Common myeloid progenitor, CD34-positive (primary cell): ENCODE measurements around the gene ETNK1.
A peak's percentile ranks its signal among the peaks of the same experiment; 100 is the strongest.

Experiments
- CTCF ChIA-PET: fragments of 350-600 bp; sonication (Branson Sonifier 250); formaldehyde crosslinking; loops from one replicate; lab custom pipeline; 2021; ENCODE audit warnings: antibody characterized with exemption; lab: Charles Lee
- POLR2A ChIA-PET: fragments of 350-600 bp; sonication (Branson Sonifier 250); formaldehyde crosslinking; loops from one replicate; lab custom pipeline; 2021; ENCODE audit warnings: antibody characterized with exemption; lab: Charles Lee
- DNase-seq, 3 donors: peaks; one replicate each; pipeline versions ENCODE4 v3.0.0 to v3.0.0-alpha.2; 2013
- H3K27ac ChIP-seq, 2 experiments: 1 replicate in 1 of 2; 2 replicates in 1 of 2; pipeline ENCODE4 v1.7.0; 2013; ENCODE audit warnings: inconsistent platforms in 2 of 2, low read length in 2 of 2, mild to moderate bottlenecking in 2 of 2, low read depth in 1 of 2, moderate library complexity in 1 of 2; ENCODE audit not compliant: severe bottlenecking in 2 of 2, insufficient read depth in 1 of 2, poor library complexity in 1 of 2
- H3K27me3 ChIP-seq, 5 experiments: replicated peaks in 2 of 5; 1 replicate in 3 of 5; 2 replicates in 2 of 5; pipeline versions ENCODE4 v1.6.1 to v1.7.0; 2013; ENCODE audit warnings: low read length in 4 of 5, mild to moderate bottlenecking in 2 of 5, moderate library complexity in 2 of 5, inconsistent platforms in 1 of 5; ENCODE audit not compliant: insufficient read depth in 5 of 5, control insufficient read depth in 4 of 5
- H3K36me3 ChIP-seq, 4 experiments: 1 replicate in 2 of 4; 2 replicates in 2 of 4; pipeline versions ENCODE4 v1.6.1 to v1.7.0; 2013; ENCODE audit warnings: low read length in 3 of 4, control low read depth in 1 of 4, mild to moderate bottlenecking in 1 of 4; ENCODE audit not compliant: control insufficient read depth in 4 of 4, insufficient read depth in 4 of 4
- H3K4me1 ChIP-seq, 4 experiments: 1 replicate in 3 of 4; 2 replicates in 1 of 4; pipeline versions ENCODE4 v1.6.1 to v1.7.1; 2013; ENCODE audit warnings: low read length in 3 of 4, mild to moderate bottlenecking in 3 of 4, control low read depth in 1 of 4, inconsistent platforms in 1 of 4, moderate library complexity in 1 of 4; ENCODE audit not compliant: control insufficient read depth in 4 of 4, insufficient read depth in 4 of 4; ENCODE audit errors: control extremely low read depth in 1 of 4
- H3K4me3 ChIP-seq, 7 experiments: 1 replicate in 4 of 7; 2 replicates in 3 of 7; pipeline versions ENCODE4 v1.5.1 to v1.7.0; 2013; ENCODE audit warnings: mild to moderate bottlenecking in 7 of 7, low read length in 6 of 7, moderate library complexity in 6 of 7, inconsistent platforms in 2 of 7, low read depth in 2 of 7, control low read depth in 1 of 7; ENCODE audit not compliant: insufficient read depth in 4 of 7, control insufficient read depth in 1 of 7; ENCODE audit errors: extremely low read depth in 1 of 7
- H3K9me3 ChIP-seq, 5 experiments: 1 replicate in 4 of 5; 2 replicates in 1 of 5; pipeline versions ENCODE4 v1.6.1 to v1.7.1; 2013; ENCODE audit warnings: low read length in 4 of 5, mild to moderate bottlenecking in 2 of 5, inconsistent platforms in 1 of 5, low read depth in 1 of 5, moderate library complexity in 1 of 5; ENCODE audit not compliant: control insufficient read depth in 4 of 5, insufficient read depth in 2 of 5; ENCODE audit errors: control extremely low read depth in 1 of 5
- WGBS: methylation state at CpG from one replicate; pipeline ENCODE4 v1.1.5; 2013; ENCODE audit not compliant: insufficient coverage; 5-methylcytosine and 5-hydroxymethylcytosine counted together

ETNK1 gene

GRCh38 chr12:22728987-22729386 is 104.0 kb downstream of the ETNK1 start:
- DNase-seq = no peak
- WGBS = 100% methylated on average over 2 of the region's 2 CpGs
- H3K27ac ChIP-seq = no peak overlapping the region
- H3K9me3 ChIP-seq = no peaks in the 10 kb centered on the region
- no peaks in the 10 kb centered on the region for H3K27me3 ChIP-seq
- H3K4me3 ChIP-seq = no peak overlapping the region
- ChIA-PET POLR2A (no interaction called here), CTCF (no interaction called here)
- peaks cover 0 to 11% (median 3%) of the 10 kb centered on the region in 4 experiments for H3K4me1 ChIP-seq
- H3K36me3 ChIP-seq = no peaks in the 10 kb centered on the region

DNA sequence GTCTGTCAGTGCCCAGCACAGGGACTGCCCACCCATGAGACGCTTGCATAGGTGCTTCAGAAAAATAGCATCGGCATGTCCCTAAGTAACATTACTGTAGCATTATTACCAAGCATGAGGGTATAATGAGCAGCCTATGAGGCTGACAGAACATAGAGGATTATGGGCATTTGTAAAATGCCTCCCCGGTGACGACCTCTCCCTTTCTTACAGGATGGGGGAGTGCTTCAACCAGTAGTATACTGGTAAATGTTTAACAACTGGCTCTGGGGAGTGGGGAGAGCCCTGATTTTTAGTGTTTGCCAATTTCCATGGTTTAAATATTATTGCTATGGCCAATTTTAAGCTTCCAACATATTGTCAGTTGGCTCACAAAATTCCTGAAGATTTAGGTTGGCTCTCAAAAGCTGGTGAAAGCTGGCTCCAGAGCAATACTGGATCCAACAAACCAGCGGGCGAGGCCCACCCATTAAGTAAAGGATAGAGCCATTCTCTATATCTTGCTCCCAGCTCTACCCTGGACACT is 104.5 kb downstream of the ETNK1 start:
- DNase-seq = no peak
- ChIA-PET POLR2A (no interaction called here), CTCF (no interaction called here)
- no peak overlapping the region for H3K4me3 ChIP-seq
- 100% methylated on average over 4 of the region's 6 CpGs for WGBS
- H3K36me3 ChIP-seq = no peaks in the 10 kb centered on the region
- H3K9me3 ChIP-seq = no peaks in the 10 kb centered on the region
- no peaks in the 10 kb centered on the region for H3K27me3 ChIP-seq
- H3K4me1 ChIP-seq = peaks cover 0 to 11% (median 3%) of the 10 kb centered on the region in 4 experiments
- H3K27ac ChIP-seq = no peak overlapping the region

- CTCF ChIA-PET = no interaction called here
- 70% methylated on average over 3 of the region's 3 CpGs for WGBS
- peak; percentile 8 to 57 (median 56) for DNase-seq
- Histone ChIP-seq H3K36me3 (no peaks in the 10 kb centered on the region), H3K9me3 (no peaks in the 10 kb centered on the region), H3K27ac (no peak overlapping the region), H3K4me1 (peaks cover 0 to 11% (median 3%) of the 10 kb centered on the region in 4 experiments), H3K27me3 (no peaks in the 10 kb centered on the region), H3K4me3 (no peak overlapping the region)
- POLR2A ChIA-PET = interaction anchor here (0.6 kb wide), 2 partner anchors 12 to 364 kb away, joined by 3 read pairs; no protein-coding TSS in a partner anchor
Measured at GRCh38 chr12:22729957-22730443, 105.0 kb downstream of the ETNK1 start.

GRCh38 chr12:22731236-22731635 is 106.3 kb downstream of the ETNK1 start:
- Histone ChIP-seq H3K4me1 (peaks cover 0 to 11% (median 3%) of the 10 kb centered on the region in 4 experiments), H3K27me3 (no peaks in the 10 kb centered on the region), H3K36me3 (no peaks in the 10 kb centered on the region), H3K9me3 (no peaks in the 10 kb centered on the region), H3K27ac (no peak overlapping the region), H3K4me3 (no peak overlapping the region)
- DNase-seq = no peak
- 100% methylated on average over 1 of the region's 3 CpGs for WGBS
- ChIA-PET POLR2A (no interaction called here), CTCF (no interaction called here)

GRCh38 chr12:22733756-22734155 is 108.8 kb downstream of the ETNK1 start:
- CTCF ChIA-PET = no interaction called here
- H3K27me3 ChIP-seq = no peaks in the 10 kb centered on the region

DNA sequence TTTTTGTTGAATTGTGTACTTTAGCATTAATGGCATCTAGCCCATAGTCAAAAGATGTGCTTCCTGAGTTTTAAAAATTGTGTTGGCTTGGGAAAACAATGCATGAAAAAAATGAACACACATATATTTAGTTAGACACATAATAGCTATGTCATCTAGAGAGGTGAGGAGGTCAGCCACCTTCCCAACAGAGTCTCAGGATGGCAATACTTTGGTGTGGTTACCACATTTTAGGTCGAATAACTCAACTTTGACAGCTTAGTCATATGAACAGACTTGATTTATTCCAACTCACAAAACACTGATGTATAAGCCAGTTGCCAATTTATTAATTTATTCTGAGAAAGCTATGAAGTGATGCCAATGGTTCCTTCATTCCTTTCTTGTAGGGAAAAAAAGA is 114.0 kb downstream of the ETNK1 start:
- POLR2A ChIA-PET = no interaction called here
- no peaks in the 10 kb centered on the region for H3K9me3 ChIP-seq
- H3K27me3 ChIP-seq = no peaks in the 10 kb centered on the region
- no peak for DNase-seq
- no peaks in the 10 kb centered on the region for H3K36me3 ChIP-seq
- no peak overlapping the region for H3K27ac ChIP-seq
- H3K4me1 ChIP-seq = no peaks in the 10 kb centered on the region
- CTCF ChIA-PET = no interaction called here
- no peak overlapping the region for H3K4me3 ChIP-seq
- WGBS = no CpG with 5 or more reads among the region's 1 CpG

More at GRCh38 chr12:22733756-22734155, 108.8 kb downstream of the ETNK1 start:
- no peak overlapping the region for H3K4me3 ChIP-seq
- no peaks in the 10 kb centered on the region for H3K9me3 ChIP-seq
- H3K4me1 ChIP-seq = peaks cover 0 to 11% (median 3%) of the 10 kb centered on the region in 4 experiments
- POLR2A ChIA-PET = no interaction called here
- no peak overlapping the region for H3K27ac ChIP-seq
- no peak for DNase-seq
- H3K36me3 ChIP-seq = no peaks in the 10 kb centered on the region
- 100% methylated on average over 5 of the region's 7 CpGs for WGBS
